Peyer's patch (tissue), 4 donors: ENCODE data around the gene HSDL2.

Source experiments
- POLR2A ChIP-seq, 2 donors: fragments of 450-650 bp; IDR thresholded peaks; one replicate each; pipeline ENCODE4 v1.5.1; 2017; ENCODE audit warnings: antibody characterized with exemption in 2 of 2, mild to moderate bottlenecking in 2 of 2, moderate library complexity in 2 of 2
- TF ChIP-seq, protein P1 (sequence below), 6 experiments: fragments of 450-650 bp in 4 of 6; fragments of 200-600 bp in 2 of 6; sonication (generic) in 1 of 6; IDR thresholded peaks; one replicate each; pipeline ENCODE4 v1.5.1; 2017 to 2019; ENCODE audit warnings: antibody characterized with exemption in 6 of 6, mild to moderate bottlenecking in 3 of 6, moderate library complexity in 1 of 6

DNA sequence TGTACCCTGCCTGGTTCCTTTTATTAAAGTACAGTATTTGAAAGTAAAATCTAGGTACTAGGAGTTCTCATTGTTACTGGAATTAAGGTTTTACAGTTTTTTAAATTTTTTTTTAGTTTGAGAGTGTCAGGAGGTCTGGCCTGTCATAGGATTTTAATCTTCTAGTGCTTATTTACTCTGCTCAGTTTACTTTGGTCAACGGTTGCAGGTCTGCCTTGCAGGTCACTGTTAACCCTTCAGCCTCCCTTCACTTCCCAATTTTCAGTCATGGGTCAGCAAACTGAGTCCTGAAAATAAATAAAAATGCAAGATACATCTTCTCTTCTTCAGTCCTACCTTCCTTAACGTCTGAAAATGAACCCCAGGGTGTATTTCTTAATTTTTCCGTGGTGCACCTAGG is 27.7 kb upstream of the HSDL2 start:
- TF ChIP-seq, protein P1, sequence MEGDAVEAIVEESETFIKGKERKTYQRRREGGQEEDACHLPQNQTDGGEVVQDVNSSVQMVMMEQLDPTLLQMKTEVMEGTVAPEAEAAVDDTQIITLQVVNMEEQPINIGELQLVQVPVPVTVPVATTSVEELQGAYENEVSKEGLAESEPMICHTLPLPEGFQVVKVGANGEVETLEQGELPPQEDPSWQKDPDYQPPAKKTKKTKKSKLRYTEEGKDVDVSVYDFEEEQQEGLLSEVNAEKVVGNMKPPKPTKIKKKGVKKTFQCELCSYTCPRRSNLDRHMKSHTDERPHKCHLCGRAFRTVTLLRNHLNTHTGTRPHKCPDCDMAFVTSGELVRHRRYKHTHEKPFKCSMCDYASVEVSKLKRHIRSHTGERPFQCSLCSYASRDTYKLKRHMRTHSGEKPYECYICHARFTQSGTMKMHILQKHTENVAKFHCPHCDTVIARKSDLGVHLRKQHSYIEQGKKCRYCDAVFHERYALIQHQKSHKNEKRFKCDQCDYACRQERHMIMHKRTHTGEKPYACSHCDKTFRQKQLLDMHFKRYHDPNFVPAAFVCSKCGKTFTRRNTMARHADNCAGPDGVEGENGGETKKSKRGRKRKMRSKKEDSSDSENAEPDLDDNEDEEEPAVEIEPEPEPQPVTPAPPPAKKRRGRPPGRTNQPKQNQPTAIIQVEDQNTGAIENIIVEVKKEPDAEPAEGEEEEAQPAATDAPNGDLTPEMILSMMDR (IDR thresholded peaks at IDR 0.05), result no peak
- no peak for TF ChIP-seq POLR2A (IDR thresholded peaks at IDR 0.05)
